ENCODE results near the gene RYR3. TPM values are rescaled to one million over a fixed set of nuclear protein-coding genes. Genes with fewer than 3 reads are reported as not detected.

The RYR3 gene
- total RNA-seq, 1 donor from 2014 or later = 4.8 TPM

GRCh38 chr15:33678602-33679001, 367.8 kb downstream of the RYR3 start:
- H3K36me3 Mint-ChIP-seq (ENCODE audit: low read depth, unreplicated experiment) = no peaks in the 10 kb centered on the region
- DNase-seq (ENCODE audit: low spot score) = peak; percentile 41
- H3K4me3 Mint-ChIP-seq (ENCODE audit: unreplicated experiment) = no peak overlapping the region
- peaks cover 45% of the 10 kb centered on the region for H3K4me1 Mint-ChIP-seq (ENCODE audit: unreplicated experiment)
- TF ChIP-seq CTCF (IDR thresholded peaks at IDR 0.05; ENCODE audit: unreplicated experiment) = no peak
- H3K9me3 Mint-ChIP-seq (ENCODE audit: unreplicated experiment) = no peaks in the 10 kb centered on the region
- peak overlapping the region; percentile 90 for H3K27ac Mint-ChIP-seq (ENCODE audit: unreplicated experiment)
- no peaks in the 10 kb centered on the region for H3K27me3 Mint-ChIP-seq (ENCODE audit: unreplicated experiment)

- no peak for TF ChIP-seq CTCF (IDR thresholded peaks at IDR 0.05; ENCODE audit: unreplicated experiment)
- DNase-seq (ENCODE audit: low spot score) = no peak
- peaks cover 45% of the 10 kb centered on the region for H3K4me1 Mint-ChIP-seq (ENCODE audit: unreplicated experiment)
- no peaks in the 10 kb centered on the region for H3K27me3 Mint-ChIP-seq (ENCODE audit: unreplicated experiment)
- H3K36me3 Mint-ChIP-seq (ENCODE audit: low read depth, unreplicated experiment) = no peaks in the 10 kb centered on the region
- H3K9me3 Mint-ChIP-seq (ENCODE audit: unreplicated experiment) = no peaks in the 10 kb centered on the region
- no peak overlapping the region for H3K4me3 Mint-ChIP-seq (ENCODE audit: unreplicated experiment)
- H3K27ac Mint-ChIP-seq (ENCODE audit: unreplicated experiment) = peak overlapping the region; percentile 90
Observed at GRCh38 chr15:33679061-33679460, 368.3 kb downstream of the RYR3 start.

DNA sequence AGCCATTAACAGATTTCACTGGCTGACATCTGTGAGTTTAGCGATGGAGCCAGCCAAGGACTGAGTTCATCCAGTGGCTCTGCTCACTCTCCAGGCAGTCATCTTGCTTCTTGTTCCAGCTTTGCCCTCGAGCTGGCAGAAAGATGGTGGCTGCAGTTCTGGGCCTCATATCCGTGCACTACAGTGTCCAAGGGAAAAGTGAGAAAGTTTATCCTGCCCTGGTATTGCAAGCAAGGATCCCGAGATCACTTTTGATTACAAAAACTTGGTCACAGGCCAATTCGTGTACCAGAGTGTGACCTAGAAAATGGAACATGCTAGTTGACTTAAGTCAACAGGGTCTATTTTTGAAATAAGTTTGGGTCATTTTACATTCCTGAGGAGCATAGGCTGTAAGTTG, 369.6 kb downstream of the RYR3 start:
- Mint-ChIP-seq H3K36me3 (ENCODE audit: low read depth, unreplicated experiment) (no peaks in the 10 kb centered on the region), H3K9me3 (ENCODE audit: unreplicated experiment) (no peaks in the 10 kb centered on the region), H3K4me1 (ENCODE audit: unreplicated experiment) (peaks cover 41% of the 10 kb centered on the region), H3K27me3 (ENCODE audit: unreplicated experiment) (no peaks in the 10 kb centered on the region), H3K4me3 (ENCODE audit: unreplicated experiment) (no peak overlapping the region), H3K27ac (ENCODE audit: unreplicated experiment) (peak overlapping the region; percentile 15)
- TF ChIP-seq CTCF (IDR thresholded peaks at IDR 0.05; ENCODE audit: unreplicated experiment) = no peak
- no peak for DNase-seq (ENCODE audit: low spot score)

DNA sequence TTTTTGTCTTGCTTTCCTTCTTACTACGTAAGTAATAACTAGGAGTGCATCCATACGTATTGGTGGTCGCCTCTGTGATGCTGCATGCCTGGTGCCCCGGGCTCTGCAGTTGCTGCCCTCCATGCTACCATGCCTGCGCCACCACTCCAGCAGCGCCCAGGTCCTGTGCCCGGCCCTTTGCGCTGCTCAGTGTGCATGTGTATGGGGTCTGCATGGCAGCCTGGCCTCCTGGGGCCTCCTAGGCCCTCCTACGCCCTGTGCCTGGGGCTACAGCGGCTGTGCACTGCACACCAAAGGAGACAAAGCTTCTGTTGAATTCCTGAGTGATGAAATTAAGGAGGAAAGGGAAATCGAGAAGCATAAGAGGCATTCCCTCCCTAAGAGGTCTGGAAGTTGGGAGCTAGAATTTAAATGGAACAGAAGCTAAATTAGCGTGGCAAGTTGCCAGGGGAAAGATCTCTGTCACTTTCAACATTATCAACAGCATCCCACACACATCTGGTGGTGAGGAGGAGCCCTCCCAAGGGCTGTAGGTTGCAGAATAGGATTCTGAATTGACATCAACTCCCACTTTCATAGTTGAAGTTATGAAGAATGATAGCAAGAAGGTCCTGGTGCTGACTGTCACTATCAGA, 382.5 kb downstream of the RYR3 start:
- no peak for TF ChIP-seq CTCF (IDR thresholded peaks at IDR 0.05; ENCODE audit: unreplicated experiment)
- Mint-ChIP-seq H3K36me3 (ENCODE audit: low read depth, unreplicated experiment) (no peaks in the 10 kb centered on the region), H3K27me3 (ENCODE audit: unreplicated experiment) (no peaks in the 10 kb centered on the region), H3K27ac (ENCODE audit: unreplicated experiment) (no peak overlapping the region), H3K4me3 (ENCODE audit: unreplicated experiment) (no peak overlapping the region), H3K4me1 (ENCODE audit: unreplicated experiment) (no peaks in the 10 kb centered on the region), H3K9me3 (ENCODE audit: unreplicated experiment) (no peaks in the 10 kb centered on the region)
- no peak for DNase-seq (ENCODE audit: low spot score)

- H3K4me1 Mint-ChIP-seq (ENCODE audit: unreplicated experiment) = peaks cover 9% of the 10 kb centered on the region
- H3K27me3 Mint-ChIP-seq (ENCODE audit: unreplicated experiment) = peaks cover 3% of the 10 kb centered on the region
- DNase-seq (ENCODE audit: low spot score) = no peak
- no peak overlapping the region for H3K4me3 Mint-ChIP-seq (ENCODE audit: unreplicated experiment)
- no peak for TF ChIP-seq CTCF (IDR thresholded peaks at IDR 0.05; ENCODE audit: unreplicated experiment)
- H3K36me3 Mint-ChIP-seq (ENCODE audit: low read depth, unreplicated experiment) = no peaks in the 10 kb centered on the region
- H3K9me3 Mint-ChIP-seq (ENCODE audit: unreplicated experiment) = no peaks in the 10 kb centered on the region
- no peak overlapping the region for H3K27ac Mint-ChIP-seq (ENCODE audit: unreplicated experiment)
Observed at GRCh38 chr15:33698126-33698525, 387.4 kb downstream of the RYR3 start.

Measured in endothelial cell (in vitro differentiated cells).